Transverse colon (tissue), 4 donors: ENCODE results near the gene S1PR1.

Source experiments
- EP300 ChIP-seq: sonication (generic); formaldehyde crosslinking; IDR thresholded peaks from one replicate; pipeline ENCODE4 v1.6.1; 2017; ENCODE audit warnings: antibody characterized with exemption, low read depth
- POLR2A ChIP-seq: fragments of 450-650 bp; IDR thresholded peaks from one replicate; pipeline ENCODE4 v1.6.1; 2016; ENCODE audit warnings: antibody characterized with exemption, mild to moderate bottlenecking, moderate library complexity
- POLR2AphosphoS5 ChIP-seq, 3 donors: sonication (generic); formaldehyde crosslinking; IDR thresholded peaks; one replicate each; pipeline ENCODE4 v1.6.1; 2016; ENCODE audit warnings: antibody characterized with exemption in 3 of 3
- TF ChIP-seq, protein P1 (sequence below), 5 experiments: fragments of 200-600 bp in 3 of 5; fragments of 450-650 bp in 2 of 5; sonication (generic) in 3 of 5; IDR thresholded peaks; 1 replicate in 2 of 5; 2 replicates in 3 of 5; pipeline ENCODE4 v1.5.1; 2016 to 2017; ENCODE audit warnings: antibody characterized with exemption in 5 of 5, inconsistent platforms in 3 of 5, mild to moderate bottlenecking in 2 of 5, moderate library complexity in 1 of 5

DNA sequence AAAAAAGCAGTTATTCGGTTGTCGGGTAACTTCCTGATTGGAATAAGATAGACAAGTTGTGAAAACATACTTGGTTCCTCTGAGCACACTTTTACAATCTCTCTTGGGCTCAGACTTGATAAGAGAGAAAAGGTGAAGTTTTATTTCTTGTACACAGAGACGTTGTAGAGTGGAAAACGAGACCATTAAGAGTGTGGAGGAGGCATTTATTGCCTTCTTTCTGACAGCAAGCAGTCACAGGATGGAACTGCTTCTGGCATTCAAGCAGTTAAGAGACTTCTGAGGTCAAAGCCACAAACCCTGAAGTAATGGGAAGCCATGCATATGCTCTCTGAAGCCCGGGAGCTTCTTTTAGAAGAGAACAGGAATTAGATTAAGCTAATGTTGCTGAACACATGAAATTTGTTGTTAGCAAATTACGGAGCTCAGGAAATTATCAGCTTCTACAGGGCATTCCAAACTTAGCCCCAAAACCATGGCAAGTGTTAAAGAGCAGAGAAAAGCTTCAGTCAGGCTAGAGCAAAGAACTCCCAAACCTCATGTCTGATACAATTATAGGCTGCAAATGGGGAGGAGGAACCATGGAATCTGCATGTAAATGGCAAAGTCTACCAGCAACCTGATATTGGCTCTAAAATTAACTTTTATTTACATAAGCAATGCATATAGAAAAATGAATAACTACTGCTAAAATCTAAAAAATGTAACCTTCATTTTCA, 26.0 kb downstream of the S1PR1 start:
- no peak for TF ChIP-seq POLR2A
- TF ChIP-seq, protein P1, sequence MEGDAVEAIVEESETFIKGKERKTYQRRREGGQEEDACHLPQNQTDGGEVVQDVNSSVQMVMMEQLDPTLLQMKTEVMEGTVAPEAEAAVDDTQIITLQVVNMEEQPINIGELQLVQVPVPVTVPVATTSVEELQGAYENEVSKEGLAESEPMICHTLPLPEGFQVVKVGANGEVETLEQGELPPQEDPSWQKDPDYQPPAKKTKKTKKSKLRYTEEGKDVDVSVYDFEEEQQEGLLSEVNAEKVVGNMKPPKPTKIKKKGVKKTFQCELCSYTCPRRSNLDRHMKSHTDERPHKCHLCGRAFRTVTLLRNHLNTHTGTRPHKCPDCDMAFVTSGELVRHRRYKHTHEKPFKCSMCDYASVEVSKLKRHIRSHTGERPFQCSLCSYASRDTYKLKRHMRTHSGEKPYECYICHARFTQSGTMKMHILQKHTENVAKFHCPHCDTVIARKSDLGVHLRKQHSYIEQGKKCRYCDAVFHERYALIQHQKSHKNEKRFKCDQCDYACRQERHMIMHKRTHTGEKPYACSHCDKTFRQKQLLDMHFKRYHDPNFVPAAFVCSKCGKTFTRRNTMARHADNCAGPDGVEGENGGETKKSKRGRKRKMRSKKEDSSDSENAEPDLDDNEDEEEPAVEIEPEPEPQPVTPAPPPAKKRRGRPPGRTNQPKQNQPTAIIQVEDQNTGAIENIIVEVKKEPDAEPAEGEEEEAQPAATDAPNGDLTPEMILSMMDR (IDR thresholded peaks at IDR 0.05), result no peak
- no peak for TF ChIP-seq EP300
- TF ChIP-seq POLR2AphosphoS5 (IDR thresholded peaks at IDR 0.05), result no peak
